Hematopoietic multipotent progenitor cell treated with erythropoietin and hydrocortisone succinate and interleukin-3 and kit ligand, for 17 days (in vitro differentiated cells): ENCODE data around the gene VENTX.

Experiments
- DNase-seq: peaks from one replicate; pipeline ENCODE4 v3.0.0-alpha.2; 2015; ENCODE audit warnings: low spot score

The VENTX gene

DNA sequence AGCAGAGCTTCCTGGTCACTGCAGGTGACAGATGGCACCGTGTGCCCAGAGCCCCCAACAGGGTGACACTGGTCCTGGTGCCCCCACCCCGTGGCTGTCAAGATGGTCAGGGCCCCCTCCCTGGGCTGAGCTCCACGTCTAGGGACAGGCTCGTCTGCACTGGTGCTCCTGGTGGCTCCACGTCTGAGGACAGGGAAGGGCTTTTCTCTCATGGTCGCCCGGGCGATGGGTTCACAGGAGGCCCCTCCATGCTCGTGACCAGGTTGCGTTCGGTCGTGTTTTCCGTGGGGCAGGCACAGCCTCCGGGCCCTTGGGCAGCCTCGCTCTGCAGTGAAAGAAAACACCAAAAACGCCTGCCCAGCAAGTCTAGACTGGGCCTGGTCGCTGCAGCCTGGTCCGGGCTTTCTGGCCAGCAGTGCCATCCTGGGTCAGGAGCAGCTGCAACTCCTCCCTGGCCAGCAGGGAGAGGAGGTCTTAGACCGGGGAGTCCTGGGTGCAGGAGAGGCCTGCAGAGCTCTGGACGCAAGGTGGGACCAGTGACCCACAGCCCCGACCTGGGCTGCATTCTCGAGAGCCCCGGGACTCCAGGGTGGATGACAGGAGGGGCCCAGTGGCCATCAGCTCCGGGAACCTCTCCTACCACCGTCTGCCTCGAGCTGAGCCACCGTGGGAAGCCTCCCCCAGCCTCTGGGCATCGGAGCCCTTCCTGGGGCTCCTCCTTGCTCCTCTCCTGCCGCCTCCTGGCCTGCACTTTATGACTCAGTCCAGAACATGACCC is 35.5 kb upstream of the VENTX start:
- no peak for DNase-seq

DNA sequence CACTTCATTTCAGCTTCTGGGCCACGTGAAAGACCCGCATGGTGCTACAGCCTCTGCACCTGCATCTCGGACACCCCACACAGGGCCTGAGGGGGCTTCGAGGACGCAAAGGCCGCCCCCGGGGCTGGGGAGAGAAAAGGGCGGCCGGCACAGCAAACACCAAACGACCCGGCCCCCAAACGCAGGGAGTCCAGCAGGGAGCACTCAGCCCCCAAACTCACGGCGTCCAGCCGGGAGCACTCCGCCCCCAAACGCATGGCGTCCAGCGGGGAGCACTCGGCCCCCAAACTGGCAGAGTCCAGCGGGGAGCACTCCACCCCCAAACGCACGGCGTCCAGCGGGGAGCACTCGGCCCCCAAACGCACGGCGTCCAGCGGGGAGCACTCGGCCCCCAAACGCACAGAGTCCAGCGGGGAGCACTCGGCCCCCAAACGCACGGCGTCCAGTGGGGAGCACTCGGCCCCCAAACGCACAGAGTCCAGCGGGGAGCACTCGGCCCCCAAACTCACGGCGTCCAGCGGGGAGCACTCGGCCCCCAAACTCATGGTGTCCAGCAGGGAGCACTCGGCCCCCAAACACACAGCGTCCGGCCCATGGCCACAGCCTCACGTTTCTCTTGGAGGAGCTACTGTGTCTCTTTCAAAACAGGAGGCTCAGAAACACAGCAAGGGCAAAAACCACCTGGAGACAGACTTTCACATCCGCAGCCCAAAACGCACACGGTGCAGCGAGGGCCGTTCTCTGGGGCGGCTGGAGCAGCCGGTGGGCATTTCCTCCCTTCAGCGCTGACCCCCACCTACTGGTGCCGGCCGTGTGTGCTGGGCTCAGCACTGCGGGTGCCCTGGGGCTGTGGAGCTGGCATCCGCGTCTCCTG is 34.6 kb upstream of the VENTX start:
- no peak for DNase-seq

DNA sequence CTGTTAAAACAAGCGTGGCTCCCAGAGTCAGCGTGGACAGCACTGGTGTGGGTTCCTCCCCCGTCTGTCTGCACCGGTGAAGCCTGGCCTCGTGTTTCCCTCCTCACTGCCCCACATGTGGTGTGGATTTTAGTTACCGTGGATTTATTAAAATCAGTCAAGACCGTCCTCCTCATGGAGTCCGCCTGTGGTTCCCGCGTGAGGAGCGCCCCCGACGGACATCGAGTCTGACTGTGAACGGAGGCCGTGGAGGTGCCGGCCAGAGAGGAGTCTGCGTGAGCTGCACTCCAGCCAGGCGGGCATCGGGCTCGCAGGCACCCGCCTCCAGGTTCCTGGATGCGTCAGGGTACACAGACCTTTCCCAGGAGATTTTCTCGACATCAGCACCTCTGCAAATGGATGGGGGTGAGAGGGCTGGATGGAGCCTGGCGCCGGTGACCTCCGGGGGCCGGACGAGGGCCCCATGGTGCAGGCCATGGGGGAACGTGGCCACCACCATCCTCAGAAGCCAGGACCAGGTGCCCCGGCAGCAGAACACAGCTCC is 33.9 kb upstream of the VENTX start:
- DNase-seq, result no peak

DNA sequence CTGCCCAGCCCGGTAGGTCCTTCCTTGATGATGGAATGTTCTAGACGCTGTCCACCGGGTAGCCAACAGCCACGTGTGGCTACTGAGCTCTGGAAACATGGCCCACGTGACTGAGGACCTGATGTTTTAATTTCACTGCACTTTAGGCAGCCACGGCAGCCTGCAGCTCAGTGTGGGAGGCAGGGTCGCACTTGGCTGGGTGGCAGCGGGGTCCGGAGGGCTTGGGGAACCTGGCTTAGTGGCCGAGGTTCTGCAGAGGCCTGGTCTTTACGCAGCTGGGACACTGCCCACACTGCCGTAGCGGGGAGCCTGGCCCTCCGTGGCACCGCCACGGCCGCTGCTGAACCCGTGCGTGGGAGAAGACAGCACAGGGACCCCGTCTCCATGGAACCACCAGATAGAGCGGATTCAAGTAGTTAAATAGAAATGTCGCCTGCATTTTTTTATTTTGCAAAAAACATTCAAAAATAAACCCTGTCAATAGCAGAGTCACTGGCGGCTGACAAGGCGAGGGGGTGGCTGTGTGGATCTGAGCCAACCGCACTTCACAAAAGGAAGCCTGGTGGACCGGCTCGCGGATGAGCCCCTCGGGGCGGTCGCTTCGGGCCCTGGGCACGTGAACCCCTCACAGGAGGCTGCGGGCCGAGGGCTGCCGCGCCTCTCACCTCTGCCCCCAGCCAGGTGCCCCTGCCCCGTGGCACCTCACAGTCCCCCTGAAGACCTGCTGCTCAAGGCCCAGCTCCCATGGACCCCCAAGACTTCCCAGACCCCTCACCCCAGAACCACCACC is 33.2 kb upstream of the VENTX start:
- DNase-seq, result no peak

DNA sequence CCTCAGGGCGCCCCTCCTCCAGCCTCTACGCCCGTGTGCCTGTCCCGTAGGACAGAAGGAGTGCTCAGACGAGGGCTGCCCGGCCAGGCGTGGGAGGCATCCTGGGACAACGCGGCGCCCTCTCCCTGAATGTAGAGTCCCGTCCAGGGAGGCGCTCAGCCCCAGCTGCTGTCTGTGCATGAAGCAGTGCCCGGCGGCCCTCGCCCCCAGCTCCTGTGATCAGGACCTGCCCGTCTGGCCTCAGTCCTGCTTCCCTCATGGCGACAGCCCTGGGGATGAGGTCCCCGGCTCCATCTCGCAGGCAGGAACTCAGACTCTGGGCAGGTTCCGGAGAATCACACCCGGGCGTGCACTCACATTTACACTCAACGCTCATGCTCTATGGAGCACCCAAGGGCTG is 32.5 kb upstream of the VENTX start:
- DNase-seq, result no peak

DNA sequence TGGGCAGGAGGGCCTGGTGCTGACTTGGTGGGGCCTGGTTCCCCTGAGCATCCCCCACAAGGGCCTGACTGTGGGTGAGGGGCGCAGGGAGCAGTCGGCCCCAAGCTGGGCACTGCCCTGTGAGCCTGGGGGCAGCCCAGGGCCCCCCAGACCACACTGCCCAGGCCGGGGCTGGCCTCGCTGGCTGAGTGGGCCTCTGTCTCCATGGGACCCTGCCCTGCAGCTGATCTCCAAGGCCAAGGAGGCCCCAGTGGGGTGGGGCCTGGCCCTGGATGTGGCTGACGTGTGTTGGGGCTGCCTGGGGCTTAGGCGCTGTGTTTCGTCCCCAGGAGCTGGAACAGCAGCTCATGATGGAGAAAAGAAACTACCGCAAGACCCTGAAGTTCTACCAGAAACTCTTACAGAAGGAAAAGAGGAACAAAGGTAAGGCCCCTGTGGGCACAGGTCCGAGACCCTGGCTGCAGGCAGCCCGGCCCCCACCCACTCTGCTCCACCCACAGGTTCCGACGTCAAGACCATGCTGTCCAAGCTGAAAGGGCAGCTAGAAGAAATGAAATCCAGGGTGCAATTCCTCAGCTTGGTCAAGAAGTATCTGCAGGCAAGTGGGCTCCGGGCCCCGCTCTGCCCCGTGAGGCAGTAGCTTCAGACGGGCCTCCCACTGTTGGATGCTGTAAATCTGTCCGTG is 31.2 kb upstream of the VENTX start:
- no peak for DNase-seq

DNA sequence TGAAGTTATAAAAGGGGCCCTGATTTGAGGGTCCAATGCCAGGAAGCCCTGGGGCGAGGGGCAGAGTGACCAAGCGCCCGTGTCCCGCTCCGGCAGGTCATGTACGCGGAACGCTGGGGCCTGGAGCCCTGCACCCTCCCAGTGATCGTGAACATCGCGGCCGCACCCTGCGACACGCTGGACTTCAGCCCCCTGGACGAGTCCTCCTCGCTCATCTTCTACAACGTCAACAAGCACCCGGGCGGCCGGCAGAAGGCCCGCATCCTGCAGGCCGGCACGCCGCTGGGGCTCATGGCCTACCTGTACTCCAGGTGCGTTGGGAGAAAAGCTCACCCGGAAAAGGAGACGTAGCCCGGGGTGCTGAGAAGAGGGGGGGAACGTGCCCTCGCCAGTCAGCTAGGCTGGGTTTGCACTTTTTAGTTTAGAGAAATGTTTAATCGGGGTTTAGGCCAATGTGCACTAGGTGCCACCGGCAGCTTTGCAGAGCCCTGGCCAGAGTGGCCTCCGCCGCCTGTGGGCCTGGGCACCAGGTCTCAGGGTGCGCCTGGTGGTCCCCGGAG is 30.5 kb upstream of the VENTX start:
- DNase-seq, result no peak

DNA sequence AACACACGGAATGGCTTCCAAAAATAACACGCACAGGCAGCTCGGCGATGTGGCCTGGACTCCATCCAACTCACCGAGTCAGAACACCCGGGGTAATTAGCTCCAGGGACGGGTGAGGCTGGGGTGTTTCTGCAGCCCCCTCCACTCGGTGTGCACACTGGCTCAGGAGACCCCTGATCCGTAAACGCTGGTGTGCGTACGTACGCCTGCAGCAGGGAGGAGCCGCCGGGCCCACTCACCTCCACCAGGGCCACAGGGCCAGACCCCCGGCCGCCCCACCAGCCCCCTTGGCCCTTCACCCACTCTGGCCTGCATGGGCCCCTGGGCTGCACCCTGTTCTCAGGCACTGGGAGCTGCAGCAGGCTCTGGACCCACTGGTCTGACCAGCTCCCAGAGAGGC is 30.0 kb upstream of the VENTX start:
- DNase-seq, result no peak

DNA sequence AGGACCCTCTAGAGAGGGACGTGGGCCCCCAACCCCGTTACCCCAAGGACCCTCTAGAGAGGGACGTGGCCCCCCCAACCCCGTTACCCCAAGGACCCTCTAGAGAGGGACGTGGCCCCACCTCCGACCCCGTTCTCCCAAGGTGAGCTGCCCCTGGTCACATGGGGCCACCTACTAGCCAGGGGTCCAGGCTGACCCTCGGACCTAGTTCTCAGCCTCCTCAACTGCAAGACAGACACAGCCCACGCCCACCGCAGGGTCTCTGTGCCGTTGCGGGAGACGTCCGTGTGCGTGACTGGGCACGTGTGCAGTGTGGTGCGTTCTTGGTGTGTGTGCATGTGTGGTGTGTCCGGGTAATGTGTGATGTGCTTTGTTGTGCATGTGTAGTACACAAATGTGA is 29.2 kb upstream of the VENTX start:
- no peak for DNase-seq

DNA sequence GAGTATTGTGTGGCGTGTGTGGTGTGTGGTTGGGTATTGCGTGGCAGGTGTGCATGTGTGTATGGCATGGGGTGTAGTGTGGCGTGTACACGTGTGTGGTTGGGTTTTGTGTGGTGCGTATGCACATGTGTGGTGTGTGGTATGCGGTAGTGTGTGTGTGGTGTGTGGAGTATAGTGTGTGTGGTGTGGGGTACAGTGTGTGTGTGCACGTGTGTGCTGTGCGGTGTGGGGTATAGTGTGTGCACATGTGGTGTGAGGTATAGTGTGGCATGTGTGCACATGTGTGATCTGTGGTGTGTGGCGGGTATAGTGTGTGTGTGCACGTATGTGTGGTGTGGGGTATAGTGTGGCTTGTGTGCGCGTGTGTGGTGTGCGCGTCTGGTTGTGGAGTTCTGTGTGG is 28.5 kb upstream of the VENTX start:
- no peak for DNase-seq

DNA sequence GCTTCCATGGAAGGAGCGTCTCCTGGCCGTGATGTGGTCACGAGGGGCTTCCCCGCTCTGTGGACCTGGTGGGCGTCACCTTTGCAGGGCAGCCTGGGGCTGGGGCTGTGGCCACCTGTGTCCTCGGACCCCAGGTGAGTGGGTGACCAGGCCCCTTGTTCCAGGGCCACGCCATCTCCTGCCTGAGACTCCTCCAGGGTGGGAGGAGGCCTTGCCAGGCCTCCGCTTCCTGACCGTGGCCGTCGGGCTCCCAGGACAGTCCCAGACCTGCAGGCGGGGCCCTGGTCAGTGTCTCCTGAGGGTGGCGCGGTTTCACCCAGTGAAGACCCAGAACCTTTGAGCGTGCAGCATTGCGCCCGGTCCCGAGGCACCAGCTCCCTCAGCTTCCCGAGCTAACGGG is 28.0 kb upstream of the VENTX start:
- no peak for DNase-seq

DNA sequence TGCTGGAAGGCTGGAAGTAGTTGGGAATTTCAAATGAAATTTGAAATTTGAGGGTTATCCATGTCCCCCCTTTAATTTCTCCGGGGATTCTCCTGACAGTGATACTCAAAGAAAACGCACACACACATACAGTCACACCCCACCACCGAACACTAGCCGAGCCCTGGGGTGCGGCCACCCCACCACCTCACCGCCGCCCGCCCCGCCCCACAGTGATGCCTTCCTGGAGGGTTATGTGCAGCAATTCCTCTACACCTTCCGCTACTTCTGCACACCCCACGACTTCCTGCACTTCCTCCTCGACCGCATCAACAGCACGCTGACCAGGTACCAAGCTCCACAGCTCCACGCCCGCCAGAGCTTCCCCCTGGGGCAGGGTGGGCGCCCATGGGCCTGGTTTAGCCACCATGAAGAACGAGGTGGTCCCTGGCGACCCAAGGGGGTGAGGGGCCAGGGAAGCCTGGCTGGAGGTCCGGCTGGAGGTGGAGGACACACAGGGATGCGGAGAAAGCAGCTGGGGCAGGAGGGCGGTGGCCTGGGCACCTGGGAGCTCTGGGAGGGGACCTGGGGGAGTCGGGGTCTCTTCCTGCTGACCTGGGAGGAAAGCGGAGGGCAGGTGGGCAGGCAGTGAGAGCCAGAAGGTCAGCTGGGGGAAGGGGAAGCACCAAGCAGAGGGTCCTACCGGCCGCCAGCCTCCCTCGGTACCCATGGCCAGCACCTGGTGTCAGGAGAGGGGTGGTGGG is 27.1 kb upstream of the VENTX start:
- DNase-seq, result no peak

DNA sequence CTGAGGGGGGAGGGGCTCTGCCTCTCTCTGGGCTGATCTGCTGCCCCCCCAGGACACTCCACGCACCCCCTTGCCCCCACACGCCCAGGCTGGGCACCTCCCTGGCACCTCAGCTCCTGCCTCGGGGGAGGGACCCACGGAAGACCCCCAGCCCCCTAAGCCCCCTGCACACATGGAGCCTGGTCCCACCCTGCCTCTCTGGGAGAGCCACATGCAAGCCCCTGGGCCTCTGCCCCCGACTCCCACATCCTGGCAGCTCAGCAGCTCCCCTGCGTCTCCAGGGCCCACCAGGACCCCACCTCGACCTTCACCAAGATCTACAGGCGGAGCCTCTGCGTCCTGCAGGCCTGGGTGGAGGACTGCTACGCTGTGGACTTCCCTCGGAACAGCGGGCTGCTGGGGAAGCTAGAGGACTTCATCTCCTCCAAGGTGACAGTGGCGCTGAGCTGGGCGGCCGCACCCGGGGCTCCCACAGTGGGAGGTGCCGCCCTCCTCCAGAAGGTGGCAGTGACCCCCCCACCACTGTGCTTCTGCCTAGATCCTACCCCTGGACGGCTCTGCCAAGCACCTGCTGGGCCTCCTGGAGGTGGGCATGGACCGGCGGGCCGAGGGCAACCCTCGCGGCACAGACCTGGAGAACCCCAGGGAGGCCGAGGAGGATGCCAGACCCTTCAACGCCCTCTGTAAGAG is 26.4 kb upstream of the VENTX start:
- no peak for DNase-seq

DNA sequence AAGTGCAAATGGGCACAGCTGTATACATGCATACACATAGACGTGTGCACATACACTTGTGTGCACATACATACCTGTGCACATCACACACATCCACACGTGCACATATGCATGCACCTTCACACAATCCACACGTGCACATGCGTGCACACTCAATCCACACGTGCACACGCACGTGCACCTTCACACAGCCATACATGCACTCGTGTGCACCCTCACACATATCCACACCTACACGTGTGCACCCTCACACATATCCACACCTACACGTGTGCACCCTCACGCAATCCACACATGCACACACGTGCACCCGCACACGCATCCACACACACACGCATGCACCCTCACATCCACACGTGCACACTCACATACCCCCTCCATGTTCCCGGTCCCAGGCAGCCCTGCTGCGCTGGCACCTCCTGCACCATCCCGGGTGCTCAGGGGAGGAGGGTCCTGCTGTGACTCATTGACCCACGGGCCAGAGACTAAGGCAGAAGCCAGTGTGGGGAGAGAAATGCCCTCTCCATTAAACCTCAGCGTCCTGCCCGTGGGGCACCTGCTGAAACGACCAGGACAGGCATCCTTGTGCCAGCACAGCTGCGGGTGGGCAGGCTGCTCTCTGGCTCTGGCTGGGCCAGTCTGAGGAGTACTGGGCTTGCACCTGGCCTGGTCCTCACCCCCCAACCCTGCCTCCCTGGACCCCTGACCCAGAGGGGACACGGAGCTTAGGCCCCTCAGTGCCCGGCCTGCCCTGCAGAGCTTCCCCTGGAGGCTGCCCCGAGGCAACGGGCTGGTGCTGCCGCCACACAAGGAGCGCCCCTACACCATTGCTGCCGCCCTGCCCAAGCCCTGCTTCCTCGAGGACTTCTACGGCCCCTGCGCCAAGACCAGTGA is 25.4 kb upstream of the VENTX start:
- no peak for DNase-seq

DNA sequence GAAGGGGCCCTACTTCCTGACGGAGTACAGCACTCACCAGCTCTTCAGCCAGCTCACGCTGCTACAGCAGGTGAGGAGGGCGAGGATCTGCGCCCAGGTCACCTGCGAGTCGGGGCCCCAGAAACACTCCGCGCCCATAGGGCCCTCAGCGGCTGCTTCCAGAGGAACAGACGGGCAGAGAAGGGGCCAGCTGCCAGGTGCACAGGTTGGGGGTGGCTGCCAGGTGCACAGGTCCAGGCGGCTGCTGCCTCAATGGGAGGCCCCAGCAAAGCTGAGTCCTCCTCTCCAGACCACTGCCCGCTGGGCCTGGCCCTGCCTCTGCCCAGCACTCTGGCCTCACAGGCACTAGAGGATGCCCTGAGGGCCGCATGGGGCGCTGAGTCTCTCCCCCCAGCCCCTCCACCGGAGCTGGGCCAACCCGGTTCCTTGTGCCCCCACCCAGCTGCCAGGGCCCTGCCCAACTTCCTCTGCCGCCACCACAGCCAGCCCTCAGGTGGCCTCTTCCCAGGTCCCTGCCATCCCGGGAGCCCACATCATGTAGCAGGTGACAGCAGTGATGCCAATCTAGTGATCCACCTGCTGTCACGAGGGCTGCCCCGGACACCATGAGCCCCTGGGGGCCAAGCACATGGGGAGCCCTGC is 24.7 kb upstream of the VENTX start:
- no peak for DNase-seq

DNA sequence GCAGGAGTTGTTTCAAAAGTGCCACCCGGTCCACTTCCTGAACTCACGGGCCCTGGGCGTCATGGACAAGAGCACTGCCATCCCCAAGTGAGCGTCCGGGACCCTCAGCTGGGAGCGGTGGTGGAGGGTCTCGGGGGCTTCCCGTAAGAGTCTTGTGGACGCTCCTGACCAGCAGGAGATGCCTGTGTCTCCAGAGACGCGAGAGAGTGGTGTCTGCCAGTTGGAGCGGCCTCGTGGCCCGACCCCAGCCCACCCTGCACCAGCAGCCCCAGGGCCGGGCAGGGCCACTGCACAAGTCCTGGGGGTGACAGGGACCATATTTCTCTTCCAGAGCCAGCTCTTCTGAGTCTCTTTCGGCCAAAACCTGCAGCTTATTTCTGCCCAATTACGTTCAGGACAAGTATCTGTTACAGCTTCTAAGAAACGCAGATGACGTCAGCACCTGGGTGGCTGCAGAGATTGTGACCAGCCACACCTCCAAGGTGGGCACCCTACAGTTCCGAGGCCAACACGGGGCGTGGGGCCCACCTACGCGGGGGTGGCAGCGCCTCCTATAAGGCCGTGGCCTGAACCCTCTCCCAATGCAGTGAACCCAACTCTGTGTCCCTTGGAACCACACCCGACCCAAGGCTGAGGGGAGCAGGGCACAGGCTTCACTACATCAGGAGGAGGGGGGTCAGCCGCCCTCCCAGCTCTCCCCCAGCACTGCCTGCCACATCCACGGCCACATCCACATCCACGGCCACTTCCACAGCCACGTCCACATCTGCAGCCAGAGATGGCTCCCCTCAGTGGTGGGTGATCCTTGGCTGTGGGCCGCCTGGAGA is 23.8 kb upstream of the VENTX start:
- no peak for DNase-seq
